ENCODE results near the gene GTF2H3. TPM values are rescaled to one million over a fixed set of nuclear protein-coding genes. Genes with fewer than 3 reads are reported as not detected.

GTF2H3 gene
- total and polyA plus RNA-seq, 10 of the 15 experiments (the other 5 are each of a cell fraction or from before 2014, with no cell fraction given) = 20.6 to 62.9 (median 34.7) TPM

- peak; percentile 56 for FAIRE-seq
- Histone ChIP-seq H3K4me2 (ENCODE audit: control insufficient read depth, insufficient read depth) (peak within 1 kb of the TSS; percentile 93), H4K20me1 (ENCODE audit: control insufficient read depth, insufficient read depth) (no peaks in the 10 kb centered on the region), H3K79me2 (ENCODE audit: control insufficient read depth, insufficient read depth, low read length) (peaks cover 44% of the 10 kb centered on the region), H2AFZ (ENCODE audit: control insufficient read depth, low read depth, low read length) (peak within 1 kb of the TSS; percentile 76), H3K9me3 (replicated peaks; ENCODE audit: control insufficient read depth, insufficient read depth, low read length) (no peaks in the 10 kb centered on the region), H3K36me3 (ENCODE audit: control insufficient read depth in 2 of 2, insufficient read depth in 2 of 2, low read length in 1 of 2) (peaks cover 4 to 19% of the 10 kb centered on the region in 2 experiments), H3K4me3 (peak within 1 kb of the TSS; percentile 80), H3K27me3 (replicated peaks in 1 of 2; ENCODE audit: control insufficient read depth in 2 of 2, insufficient read depth in 2 of 2, low read length in 1 of 2) (no peaks in the 10 kb centered on the region), H3K9ac (ENCODE audit: control insufficient read depth, insufficient read depth, low read length) (peak within 1 kb of the TSS; percentile 94), H3K27ac (ENCODE audit: control insufficient read depth, insufficient read depth) (peak within 1 kb of the TSS; percentile 92), H3K4me1 (ENCODE audit: control insufficient read depth, insufficient read depth, low read length) (peaks cover 4% of the 10 kb centered on the region; the same call in 1 of the 2 replicates)
- ChIA-PET RAD21 (ENCODE audit: unreplicated experiment) (interaction anchor here (1.0 to 1.6 kb wide), 6 partner anchors 14 to 237 kb away, joined by 3 to 8 read pairs (median 4); partner anchors contain the start of genes ATP6V0A2 and KMT5A), SMC1A (ENCODE audit: uncharacterized antibody, unreplicated experiment) (interaction anchor here (0.7 to 1.6 kb wide), 10 partner anchors 11 to 627 kb away, joined by 3 to 7 read pairs (median 3); partner anchors contain the start of genes EIF2B1, GTF2H3 and OGFOD2), POLR2A (interaction anchor here (0.6 to 1.1 kb wide), 7 partner anchors 22 to 852 kb away, joined by 3 to 9 read pairs (median 3); no protein-coding TSS in a partner anchor), CTCF (interaction anchor here (0.7 to 4.0 kb wide), 13 partner anchors 12 to 383 kb away, joined by 3 to 21 read pairs (median 4); partner anchors contain the start of genes ATP6V0A2, CCDC92 and DNAH10)
- in situ Hi-C loops (cut with MboI) = no loop called here
- WGBS (ENCODE audit: insufficient coverage, insufficient replicate concordance, low lambda C conversion rate, missing lambda C conversion rate) = under 1% methylated on average over 80 of the region's 81 CpGs
- intact Hi-C loops (cut with micrococcal nuclease; ENCODE audit: unreplicated experiment) = no loop called here
- peak; percentile 95 for ATAC-seq
- BruUV-seq (replicated peaks) = TSS peak; percentile 91
- DNase-seq (ENCODE audit: low read depth, low spot score) = peak; percentile 23
- TF ChIP-seq, protein P1, sequence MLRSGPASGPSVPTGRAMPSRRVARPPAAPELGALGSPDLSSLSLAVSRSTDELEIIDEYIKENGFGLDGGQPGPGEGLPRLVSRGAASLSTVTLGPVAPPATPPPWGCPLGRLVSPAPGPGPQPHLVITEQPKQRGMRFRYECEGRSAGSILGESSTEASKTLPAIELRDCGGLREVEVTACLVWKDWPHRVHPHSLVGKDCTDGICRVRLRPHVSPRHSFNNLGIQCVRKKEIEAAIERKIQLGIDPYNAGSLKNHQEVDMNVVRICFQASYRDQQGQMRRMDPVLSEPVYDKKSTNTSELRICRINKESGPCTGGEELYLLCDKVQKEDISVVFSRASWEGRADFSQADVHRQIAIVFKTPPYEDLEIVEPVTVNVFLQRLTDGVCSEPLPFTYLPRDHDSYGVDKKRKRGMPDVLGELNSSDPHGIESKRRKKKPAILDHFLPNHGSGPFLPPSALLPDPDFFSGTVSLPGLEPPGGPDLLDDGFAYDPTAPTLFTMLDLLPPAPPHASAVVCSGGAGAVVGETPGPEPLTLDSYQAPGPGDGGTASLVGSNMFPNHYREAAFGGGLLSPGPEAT (IDR thresholded peaks at IDR 0.05; ENCODE audit: low read depth) = peak; percentile 100
- TF ChIP-seq EGR1 (IDR thresholded peaks at IDR 0.05; ENCODE audit: borderline replicate concordance in 1 of 2, low read depth in 2 of 2, low read length in 2 of 2) = peak; percentile 77 to 89
- TF ChIP-seq RAD51 (IDR thresholded peaks at IDR 0.05) = peak; percentile 55; the same call in 1 of the 2 replicates
- TF ChIP-seq, protein P2, sequence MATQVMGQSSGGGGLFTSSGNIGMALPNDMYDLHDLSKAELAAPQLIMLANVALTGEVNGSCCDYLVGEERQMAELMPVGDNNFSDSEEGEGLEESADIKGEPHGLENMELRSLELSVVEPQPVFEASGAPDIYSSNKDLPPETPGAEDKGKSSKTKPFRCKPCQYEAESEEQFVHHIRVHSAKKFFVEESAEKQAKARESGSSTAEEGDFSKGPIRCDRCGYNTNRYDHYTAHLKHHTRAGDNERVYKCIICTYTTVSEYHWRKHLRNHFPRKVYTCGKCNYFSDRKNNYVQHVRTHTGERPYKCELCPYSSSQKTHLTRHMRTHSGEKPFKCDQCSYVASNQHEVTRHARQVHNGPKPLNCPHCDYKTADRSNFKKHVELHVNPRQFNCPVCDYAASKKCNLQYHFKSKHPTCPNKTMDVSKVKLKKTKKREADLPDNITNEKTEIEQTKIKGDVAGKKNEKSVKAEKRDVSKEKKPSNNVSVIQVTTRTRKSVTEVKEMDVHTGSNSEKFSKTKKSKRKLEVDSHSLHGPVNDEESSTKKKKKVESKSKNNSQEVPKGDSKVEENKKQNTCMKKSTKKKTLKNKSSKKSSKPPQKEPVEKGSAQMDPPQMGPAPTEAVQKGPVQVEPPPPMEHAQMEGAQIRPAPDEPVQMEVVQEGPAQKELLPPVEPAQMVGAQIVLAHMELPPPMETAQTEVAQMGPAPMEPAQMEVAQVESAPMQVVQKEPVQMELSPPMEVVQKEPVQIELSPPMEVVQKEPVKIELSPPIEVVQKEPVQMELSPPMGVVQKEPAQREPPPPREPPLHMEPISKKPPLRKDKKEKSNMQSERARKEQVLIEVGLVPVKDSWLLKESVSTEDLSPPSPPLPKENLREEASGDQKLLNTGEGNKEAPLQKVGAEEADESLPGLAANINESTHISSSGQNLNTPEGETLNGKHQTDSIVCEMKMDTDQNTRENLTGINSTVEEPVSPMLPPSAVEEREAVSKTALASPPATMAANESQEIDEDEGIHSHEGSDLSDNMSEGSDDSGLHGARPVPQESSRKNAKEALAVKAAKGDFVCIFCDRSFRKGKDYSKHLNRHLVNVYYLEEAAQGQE (IDR thresholded peaks at IDR 0.05; ENCODE audit: low read depth, low read length) = peak; percentile 40; the same call in 1 of the 2 replicates
- TF ChIP-seq NFYB (IDR thresholded peaks at IDR 0.05; ENCODE audit: insufficient read depth, low read depth, low read length) = no peak
- TF ChIP-seq CBX3 (IDR thresholded peaks at IDR 0.05; ENCODE audit: borderline replicate concordance, low read depth) = no peak
- TF ChIP-seq FOXM1 (IDR thresholded peaks at IDR 0.05; ENCODE audit: low read depth, low read length) = no peak
- TF ChIP-seq ZNF622 (IDR thresholded peaks at IDR 0.05) = no peak
- peak; percentile 94 for TF ChIP-seq GATAD2B (conservative IDR thresholded peaks at IDR 0.05; ENCODE audit: low read depth)
- TF ChIP-seq POLR2AphosphoS5 (IDR thresholded peaks at IDR 0.05; ENCODE audit: low read length) = peak; percentile 88
- no peak; the same call in none of the 2 replicates for TF ChIP-seq ESRRA (IDR thresholded peaks at IDR 0.05; ENCODE audit: low read length)
- TF ChIP-seq LARP7 (IDR thresholded peaks at IDR 0.05) = peak; percentile 94; the same call in 1 of the 2 replicates
- peak; percentile 88 for TF ChIP-seq BACH1 (IDR thresholded peaks at IDR 0.05; ENCODE audit: borderline replicate concordance)
- TF ChIP-seq HDAC2 (IDR thresholded peaks at IDR 0.05) = 0 out of 2 replicates have a peak, but pooled peaks have one; percentile 30
- peak; percentile 37 for TF ChIP-seq USF2 (IDR thresholded peaks at IDR 0.05; ENCODE audit: borderline replicate concordance, low read depth, low read length)
- TF ChIP-seq ZBED1 (IDR thresholded peaks at IDR 0.05; ENCODE audit: borderline replicate concordance) = no peak
- peak; percentile 52; the same call in 1 of the 2 replicates for TF ChIP-seq FOXK2 (IDR thresholded peaks at IDR 0.05)
Observed at GRCh38 chr12:123601602-123602489, 31.8 kb upstream of the GTF2H3 start, which contains the start of gene DDX55. TSS of gene DDX55 (plus strand) at chr12:123602099. CDS start at chr12:123602149, 50 bp downstream.
